ENCODE data around the gene HLTF. TPM values are rescaled to one million over a fixed set of nuclear protein-coding genes. Genes with fewer than 3 reads are reported as not detected.

HLTF gene
- total RNA-seq, 1 donor from 2014 or later, result 20.0 TPM

DNA sequence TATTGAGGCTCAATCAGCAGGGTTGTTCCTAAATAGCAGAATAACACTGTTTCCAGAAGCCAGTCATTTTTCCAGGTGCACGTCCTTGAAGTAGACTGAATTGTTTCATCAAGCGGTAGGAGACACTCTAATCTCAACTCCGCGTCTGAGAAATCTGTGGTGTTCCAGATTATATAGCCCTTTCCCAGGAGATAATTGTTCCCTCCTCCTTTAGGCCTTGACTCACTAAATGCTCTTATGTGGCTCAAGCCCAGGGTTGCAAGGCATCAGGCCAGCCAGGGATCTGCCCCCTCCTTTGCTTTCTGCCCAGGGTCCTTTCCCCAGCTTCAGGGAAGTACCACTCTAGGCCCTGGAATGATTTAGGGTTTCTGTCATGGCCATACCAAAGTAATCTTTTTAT is 5.7 kb upstream of the HLTF start:
- H3K4me3 ChIP-seq, result no peak overlapping the region
- H3K9me3 ChIP-seq, result no peaks in the 10 kb centered on the region
- no peak for TF ChIP-seq CTCF (IDR thresholded peaks at IDR 0.05)
- intact Hi-C loops (cut with DNase I), result no loop called here
- ATAC-seq, result no peak
- no peaks in the 10 kb centered on the region for H3K27me3 ChIP-seq
- no peaks in the 10 kb centered on the region for H3K36me3 ChIP-seq
- no peaks in the 10 kb centered on the region for H3K4me1 ChIP-seq
- DNase-seq, result no peak
- H3K27ac ChIP-seq, result no peak overlapping the region

GRCh38 chr3:149090907-149091306 is 4.6 kb upstream of the HLTF start:
- H3K27ac ChIP-seq, result no peak overlapping the region
- H3K27me3 ChIP-seq, result no peaks in the 10 kb centered on the region
- H3K9me3 ChIP-seq, result no peaks in the 10 kb centered on the region
- intact Hi-C loops (cut with DNase I), result no loop called here
- H3K4me1 ChIP-seq, result peaks cover 3% of the 10 kb centered on the region
- no peak overlapping the region for H3K4me3 ChIP-seq
- no peak for TF ChIP-seq CTCF (IDR thresholded peaks at IDR 0.05)
- DNase-seq (no peak), ATAC-seq (no peak)
- H3K36me3 ChIP-seq, result no peaks in the 10 kb centered on the region

DNA sequence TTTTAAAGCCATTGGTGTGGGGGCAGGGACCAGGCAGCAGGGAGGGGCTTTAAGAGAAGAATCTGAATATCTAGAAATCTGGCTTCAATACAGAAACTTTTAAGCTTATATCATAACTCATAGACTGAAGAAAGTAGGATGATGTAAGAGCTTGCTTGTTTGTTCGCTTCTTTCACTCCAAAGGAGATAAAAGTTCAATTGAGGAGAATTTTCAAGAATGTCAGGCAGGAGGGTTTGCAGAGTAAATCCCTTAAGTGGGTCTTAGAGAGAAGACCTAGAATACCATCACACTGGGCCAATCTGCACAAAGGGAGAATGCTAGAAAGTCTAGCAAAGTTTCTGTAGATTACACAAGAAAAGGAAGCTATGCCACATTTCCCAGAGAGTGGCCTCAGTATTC is 4.1 kb upstream of the HLTF start:
- intact Hi-C loops (cut with DNase I), result no loop called here
- TF ChIP-seq CTCF (IDR thresholded peaks at IDR 0.05), result no peak
- no peak overlapping the region for H3K27ac ChIP-seq
- H3K4me3 ChIP-seq, result no peak overlapping the region
- ATAC-seq, result no peak
- DNase-seq, result no peak
- H3K27me3 ChIP-seq, result no peaks in the 10 kb centered on the region
- peaks cover 4% of the 10 kb centered on the region for H3K4me1 ChIP-seq
- no peaks in the 10 kb centered on the region for H3K36me3 ChIP-seq
- H3K9me3 ChIP-seq, result no peaks in the 10 kb centered on the region

DNA sequence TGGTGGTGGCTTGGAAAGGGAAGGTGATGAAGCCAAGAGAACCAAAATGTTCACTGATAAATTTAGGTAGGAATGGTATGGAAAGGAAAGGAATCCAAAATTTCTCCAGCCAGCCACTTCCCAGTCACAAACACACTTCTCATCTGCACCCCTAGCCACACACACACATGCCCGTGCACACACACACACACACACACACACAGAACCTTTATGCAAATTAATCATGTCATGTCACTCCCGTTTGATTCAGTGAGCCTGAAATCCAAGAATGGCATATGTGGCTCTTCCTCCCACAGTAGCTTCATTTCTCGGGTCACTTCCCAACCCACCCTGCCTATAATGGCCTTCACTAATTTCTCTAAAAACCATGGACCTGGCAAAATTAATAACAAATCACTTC is 3.1 kb upstream of the HLTF start:
- DNase-seq (no peak), ATAC-seq (no peak)
- TF ChIP-seq CTCF (IDR thresholded peaks at IDR 0.05), result no peak
- Histone ChIP-seq H3K4me3 (no peak overlapping the region), H3K27ac (no peak overlapping the region), H3K36me3 (no peaks in the 10 kb centered on the region), H3K27me3 (no peaks in the 10 kb centered on the region), H3K4me1 (peaks cover 9% of the 10 kb centered on the region), H3K9me3 (no peaks in the 10 kb centered on the region)
- intact Hi-C loops (cut with DNase I), result no loop called here

- no peak overlapping the region for H3K27ac ChIP-seq
- intact Hi-C loops (cut with DNase I), result no loop called here
- peaks cover 9% of the 10 kb centered on the region for H3K4me1 ChIP-seq
- TF ChIP-seq CTCF (IDR thresholded peaks at IDR 0.05), result no peak
- no peaks in the 10 kb centered on the region for H3K27me3 ChIP-seq
- H3K9me3 ChIP-seq, result no peaks in the 10 kb centered on the region
- ATAC-seq (no peak), DNase-seq (no peak)
- H3K36me3 ChIP-seq, result no peaks in the 10 kb centered on the region
- H3K4me3 ChIP-seq, result no peak overlapping the region
These were observed 875 bp upstream of the HLTF start for GRCh38 chr3:149087208-149087607.

- intact Hi-C loops (cut with DNase I), result no loop called here
- Histone ChIP-seq H3K27me3 (no peaks in the 10 kb centered on the region), H3K4me3 (peak overlapping the region; percentile 77), H3K4me1 (peaks cover 9% of the 10 kb centered on the region), H3K36me3 (no peaks in the 10 kb centered on the region), H3K27ac (peak overlapping the region; percentile 68), H3K9me3 (no peaks in the 10 kb centered on the region)
- no peak for DNase-seq
- peak; percentile 28 for ATAC-seq
- TF ChIP-seq CTCF (IDR thresholded peaks at IDR 0.05), result no peak
These were observed 503 bp downstream of the HLTF start for GRCh38 chr3:149085828-149086231.

All from upper lobe of right lung (tissue), 1 donor.